LoVo (cell line): ENCODE measurements around the gene ABLIM1.
"Not testable (repeated sequence)": the region's sequence is repeated elsewhere in the genome, so short reads cannot be mapped to it uniquely, and the experiment has no call there.

Source experiments
- DNase-seq: peaks from one replicate; pipeline ENCODE4 v3.0.0-alpha.2; 2016; ENCODE audit warnings: low spot score

Gene ABLIM1

DNA sequence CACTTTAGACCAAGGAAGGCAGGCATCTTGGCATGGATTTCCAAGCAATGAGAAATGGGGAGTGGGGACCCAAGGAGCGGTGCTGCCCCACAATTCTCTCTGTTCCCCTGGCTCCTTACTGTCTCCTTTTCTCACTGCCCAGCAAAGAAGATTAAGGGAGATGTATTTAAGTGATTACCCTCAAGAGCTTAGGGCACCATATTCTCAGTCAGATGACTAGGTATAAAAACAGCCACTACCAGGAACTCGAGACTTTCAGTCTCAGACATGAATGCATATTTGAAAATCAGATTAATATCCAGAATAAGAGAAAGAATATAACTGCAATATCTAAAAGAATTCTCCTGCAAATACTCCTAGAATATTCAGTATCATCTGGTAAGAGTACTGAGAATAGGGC, at the start of gene ABLIM1:
Gene ABLIM1 (minus strand): TSS at position 101 of the 400 bp plus-strand sequence. CDS start 75 bp downstream, at position 26.
- DNase-seq, result no peak

DNA sequence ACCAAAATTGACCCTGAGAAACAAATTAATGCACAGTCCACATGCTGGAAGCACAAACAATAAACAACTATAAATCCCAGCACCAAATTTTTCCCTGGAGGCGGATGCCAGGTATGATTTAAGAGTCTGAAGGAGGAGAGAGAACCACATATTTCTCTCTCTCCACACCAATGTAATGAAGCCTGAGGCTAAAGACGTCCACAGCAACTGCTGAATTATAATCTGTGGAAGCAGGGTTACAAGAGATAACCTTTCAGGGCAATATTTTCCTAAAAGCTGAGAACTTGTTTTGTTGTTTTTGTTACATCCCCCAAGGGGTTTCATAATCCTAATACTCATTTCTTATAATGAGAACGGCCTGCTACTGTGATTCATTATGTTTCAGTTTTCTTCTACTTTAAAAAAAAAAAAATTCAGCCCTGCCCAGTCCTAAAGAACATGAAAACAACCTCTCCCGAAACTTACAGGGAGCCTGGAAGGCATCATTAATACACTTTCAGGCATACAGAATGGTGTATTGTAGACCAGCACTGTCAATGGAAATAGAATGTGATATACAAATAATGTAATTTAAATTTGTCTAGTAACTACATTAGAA, 48.5 kb upstream of the ABLIM1 start:
- no peak for DNase-seq

DNA sequence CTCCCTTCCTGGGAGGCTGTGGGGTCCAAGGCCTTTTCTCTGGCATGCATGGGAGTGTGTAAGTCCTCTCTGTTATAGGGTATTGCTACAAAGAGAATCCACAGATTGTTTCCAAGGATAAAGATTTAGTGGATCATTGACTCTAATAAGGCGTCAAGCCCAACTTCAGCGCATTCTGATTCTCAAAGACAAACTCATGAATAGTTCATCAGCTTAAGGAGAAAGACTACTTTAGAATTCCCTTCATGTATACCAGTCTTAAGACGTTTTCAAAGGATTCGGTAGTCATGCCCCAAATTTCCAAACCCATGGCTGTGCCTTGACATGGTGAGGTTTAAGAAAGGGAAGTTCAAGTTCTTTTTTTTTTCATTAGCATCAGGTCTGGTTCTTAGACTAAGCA, 46.6 kb upstream of the ABLIM1 start:
- no peak for DNase-seq

DNA sequence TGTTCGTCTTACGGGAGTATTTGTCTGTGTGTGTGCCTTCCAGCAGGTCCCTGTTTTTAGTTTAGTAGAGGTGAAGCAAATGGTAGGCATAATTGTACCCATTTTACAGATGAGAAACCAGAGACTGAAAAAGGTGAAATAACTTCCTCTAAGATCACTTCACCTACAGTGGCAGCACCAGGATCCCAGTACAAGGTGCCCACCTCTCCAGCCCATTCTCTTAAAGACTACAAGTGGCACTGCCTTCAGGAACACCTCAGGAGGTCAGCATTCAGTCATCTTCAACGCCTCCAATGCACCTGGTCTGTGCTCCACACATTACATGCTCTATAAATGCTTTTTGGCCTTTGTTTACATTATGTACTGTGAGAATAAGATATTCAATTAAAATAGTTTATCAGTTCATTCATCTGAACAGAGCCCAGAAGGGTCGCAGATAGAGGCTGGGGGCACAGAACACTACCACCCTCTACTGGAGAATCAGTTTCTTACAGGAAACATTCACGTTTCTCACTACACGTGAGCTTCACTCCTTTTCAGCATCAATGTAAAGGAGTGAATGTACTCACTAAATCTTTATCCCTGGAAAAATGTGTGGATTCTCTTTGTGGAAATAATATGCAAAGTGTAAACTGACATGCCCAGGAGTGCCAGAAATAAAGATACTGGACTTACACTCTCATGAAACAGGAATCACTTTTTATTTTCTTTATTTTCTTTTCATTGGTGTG, 45.5 kb upstream of the ABLIM1 start:
- no peak for DNase-seq

DNA sequence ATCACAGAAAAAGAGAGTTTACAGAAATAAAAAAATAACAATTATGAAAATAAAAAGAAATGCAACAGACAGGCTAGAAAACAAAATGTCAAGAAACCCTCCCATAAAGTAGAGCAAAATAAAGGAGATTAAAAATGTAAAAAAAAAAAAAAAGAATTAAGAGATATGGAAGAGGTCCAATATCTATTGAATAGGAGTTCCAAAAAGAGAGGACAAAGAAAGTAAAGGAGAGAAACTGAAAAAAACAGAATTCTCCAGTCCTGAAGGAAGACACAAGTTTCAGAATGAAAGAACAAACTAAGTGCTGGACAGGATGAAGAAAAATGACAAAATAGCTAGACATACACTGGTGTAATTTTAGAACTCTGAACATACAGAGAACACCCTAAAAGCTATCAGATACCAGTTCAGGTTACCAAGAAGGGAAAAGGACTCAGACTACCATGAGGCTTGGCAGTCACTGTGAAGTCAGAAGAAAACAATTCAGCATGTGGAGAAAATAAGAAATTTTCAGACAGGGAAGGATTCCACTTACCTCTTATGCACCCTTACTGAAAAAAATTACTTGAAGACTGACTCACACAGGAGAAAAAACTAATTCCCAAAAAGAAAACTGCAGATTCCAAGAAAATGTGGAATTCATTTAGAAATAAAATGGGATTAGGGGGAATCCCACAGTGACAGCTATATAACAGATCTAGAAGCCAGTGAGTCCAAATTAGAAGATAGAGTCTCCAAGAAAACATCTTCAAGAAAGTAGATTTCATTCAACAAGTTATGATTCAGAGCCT, 40.4 kb upstream of the ABLIM1 start:
- DNase-seq, result no peak

DNA sequence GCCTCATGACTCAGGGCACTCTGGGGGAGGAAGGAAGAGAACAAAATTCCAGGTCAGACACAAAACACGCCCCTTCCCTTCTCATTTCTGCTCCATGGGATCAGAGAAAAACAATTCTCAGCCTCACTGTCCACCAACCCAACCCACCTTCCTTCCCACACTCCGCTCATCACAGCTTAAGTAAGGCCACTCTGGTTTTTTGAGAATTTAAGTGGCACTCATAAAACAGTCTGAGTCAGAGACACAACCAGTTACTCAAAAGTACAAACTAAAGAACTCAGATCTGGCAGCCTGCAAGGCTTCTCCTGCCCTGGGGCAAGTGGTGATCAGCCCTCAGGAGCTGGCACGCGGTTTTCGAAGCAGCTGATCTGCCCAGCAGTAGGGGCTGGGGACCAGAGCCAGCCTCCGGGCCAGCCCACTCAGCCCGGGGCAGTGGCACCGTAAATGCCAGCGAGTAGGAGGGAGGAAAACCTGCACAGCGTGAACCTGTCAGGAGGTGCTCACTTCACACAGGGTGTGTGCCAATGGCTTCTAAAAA, 39.1 kb upstream of the ABLIM1 start:
- DNase-seq, result peak; percentile 76

DNA sequence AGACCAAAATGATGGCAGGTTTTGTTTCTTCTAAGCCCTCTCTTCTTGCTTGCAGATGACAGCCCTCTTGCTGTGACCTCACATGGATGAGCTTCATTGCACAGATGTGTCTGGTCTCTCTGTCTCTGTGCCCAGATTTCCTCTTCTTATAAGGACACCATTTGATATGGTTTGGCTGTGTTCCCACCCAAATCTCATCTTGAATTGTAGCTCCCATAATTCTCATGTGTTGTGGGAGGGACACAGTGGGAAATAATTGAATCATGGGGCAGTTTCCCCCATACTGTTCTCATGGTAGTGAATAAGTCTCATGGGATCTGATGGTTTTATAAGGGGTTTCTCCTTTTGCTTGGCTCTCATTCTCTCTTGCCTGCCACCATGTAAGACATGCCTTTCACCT, 38.2 kb upstream of the ABLIM1 start:
- DNase-seq, result not testable (repeated sequence)

DNA sequence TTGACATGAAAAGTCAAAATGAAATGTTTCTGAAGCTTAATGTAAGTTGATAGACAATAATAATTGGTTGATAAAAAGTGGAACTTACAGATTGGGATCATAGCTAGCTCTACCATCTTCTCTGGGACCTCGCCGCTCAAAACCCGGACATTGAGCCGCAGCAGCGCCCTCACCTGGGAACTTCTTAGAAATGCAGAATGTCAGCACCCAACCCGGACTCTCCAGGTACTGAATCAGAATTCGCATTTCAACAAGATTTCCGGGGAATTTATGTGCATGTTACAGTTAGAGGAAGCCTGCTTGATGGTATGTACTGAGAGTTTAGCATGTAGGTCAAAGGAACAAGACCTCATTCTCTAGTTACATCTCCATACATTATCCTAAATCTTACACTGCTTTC, 36.7 kb upstream of the ABLIM1 start:
- no peak for DNase-seq

DNA sequence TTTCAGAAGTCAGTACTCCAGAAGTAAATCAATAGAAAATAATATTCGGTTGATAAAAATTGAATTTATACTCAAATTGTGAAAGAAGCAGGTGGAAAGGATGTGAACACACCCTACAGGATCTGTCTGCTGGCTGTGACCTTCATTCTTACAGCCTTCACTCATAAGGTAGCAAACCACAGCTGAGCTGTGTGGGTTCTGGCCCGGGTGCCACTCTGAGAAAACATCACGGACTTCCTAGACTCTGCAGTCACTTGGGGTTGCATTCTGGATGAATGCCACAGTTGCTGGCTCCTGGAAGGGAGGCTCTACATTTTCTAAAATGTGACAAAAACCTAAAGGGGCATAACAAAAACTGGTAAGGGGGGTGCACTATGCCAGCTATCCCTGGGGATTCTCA, 36.0 kb upstream of the ABLIM1 start:
- no peak for DNase-seq

DNA sequence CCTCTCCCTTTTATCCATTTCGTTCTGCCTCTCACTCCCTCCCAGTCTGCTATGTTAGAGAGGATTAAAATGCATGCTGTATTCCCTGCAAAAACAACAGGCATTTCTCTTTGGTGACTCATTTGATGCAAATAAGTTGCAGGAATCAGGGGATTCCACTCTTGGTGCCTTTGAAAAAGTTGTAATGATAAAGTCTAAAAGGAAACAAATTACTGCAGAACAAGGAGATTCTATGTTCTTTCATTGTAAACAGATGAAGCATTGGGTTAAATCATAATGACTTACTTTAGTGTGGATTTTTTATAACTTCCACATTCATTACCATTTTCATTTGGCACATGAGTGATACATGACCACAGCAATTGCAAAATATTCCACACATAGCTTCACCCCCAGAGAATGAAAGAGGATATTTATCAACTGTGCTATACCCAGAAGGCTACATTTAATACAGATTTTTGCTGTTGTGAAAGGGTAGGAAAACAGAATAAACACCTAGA, 33.4 kb upstream of the ABLIM1 start:
- no peak for DNase-seq

DNA sequence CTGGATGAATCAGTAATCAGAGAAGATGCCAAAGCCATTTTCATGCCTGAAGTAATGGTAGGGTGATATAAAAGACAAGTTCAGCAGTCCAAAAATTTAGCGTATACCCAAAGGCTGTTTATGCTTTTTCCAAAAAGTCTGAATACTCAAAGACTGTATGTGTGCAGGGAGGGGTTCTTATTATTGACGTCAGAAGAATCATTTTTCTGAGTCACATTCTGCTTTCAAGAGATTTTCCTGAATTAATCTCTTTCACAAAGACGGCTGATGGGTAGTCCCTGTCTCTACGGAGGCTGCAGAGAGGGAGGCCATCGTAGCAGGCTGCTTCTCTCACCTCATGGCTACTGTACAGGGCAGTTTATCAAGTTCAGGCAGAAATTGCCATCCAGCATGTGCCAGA, 30.7 kb upstream of the ABLIM1 start:
- no peak for DNase-seq

DNA sequence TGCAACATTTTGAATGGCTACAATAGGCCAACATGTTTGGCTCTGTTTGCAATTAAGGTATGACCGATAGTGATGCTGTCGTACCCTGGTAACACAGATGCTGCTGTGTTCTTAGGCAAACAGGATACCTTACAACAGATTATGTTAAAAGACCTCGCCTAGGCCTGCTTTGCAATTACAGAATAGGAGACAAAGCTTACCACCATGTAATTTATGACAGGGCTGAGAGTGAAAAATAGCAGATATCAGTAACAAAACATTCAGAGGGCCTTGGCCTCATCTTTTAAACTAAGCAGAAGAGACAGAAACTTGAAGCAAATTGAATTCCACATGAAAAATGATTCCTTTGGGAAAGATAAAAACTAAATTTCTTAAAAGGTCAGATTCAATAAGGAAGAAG, 29.4 kb upstream of the ABLIM1 start:
- DNase-seq, result no peak

DNA sequence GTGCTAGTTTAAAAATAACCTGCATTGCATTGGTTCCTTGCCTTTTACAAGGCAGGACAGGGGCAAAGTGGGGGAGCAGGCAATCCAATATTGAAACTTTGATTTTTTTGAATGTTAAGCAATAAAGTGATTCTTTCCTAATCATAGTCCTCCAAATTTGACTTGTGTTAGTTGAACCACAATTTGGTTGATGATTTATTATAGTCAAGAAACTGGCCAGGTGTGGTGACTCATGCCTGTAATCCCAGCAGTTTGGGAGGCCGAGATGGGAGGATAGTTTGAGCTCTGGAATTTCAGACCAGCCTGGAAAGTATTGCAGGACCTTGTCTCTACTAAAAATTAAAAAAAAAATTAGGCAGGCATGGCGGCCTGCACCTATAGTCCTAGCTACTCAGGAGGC, 27.9 kb upstream of the ABLIM1 start:
- peak; percentile 49 for DNase-seq

DNA sequence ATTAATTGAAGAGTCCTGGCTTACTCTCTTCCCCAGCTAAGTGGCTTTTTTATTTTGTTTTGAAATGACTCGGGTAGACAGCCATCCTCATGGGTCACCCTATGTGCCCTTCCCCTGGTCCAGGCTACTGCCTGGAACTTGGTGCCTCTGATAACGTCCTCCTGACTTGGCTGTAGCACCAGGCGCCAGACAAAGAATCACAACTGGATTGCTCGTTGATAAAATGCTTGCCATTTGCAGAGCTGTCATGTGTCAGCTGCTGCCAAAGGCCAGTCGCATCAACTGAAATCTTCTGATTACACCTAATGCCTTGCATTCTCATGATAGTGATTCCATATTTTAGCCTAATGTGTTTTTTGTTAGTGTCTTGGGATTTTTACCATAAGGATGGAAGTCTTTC, 27.4 kb upstream of the ABLIM1 start:
- no peak for DNase-seq

DNA sequence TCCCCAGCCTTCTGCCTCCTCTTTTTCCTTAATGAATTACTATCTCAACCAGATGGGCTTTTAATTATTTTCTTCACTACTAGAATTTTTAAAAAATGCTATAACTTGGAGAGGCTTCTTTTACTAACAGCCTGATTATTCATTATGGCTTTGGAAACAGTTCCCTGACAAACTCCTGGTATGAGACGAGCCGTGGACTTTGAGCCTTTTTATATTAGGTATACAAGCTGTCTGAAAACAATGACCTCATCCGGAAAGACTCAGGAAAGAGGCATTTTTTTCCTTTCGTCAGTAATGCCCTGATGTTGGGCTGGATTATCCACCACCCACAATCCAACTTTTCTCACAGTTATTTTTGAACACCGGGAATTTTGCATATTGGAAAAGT, 26.7 kb upstream of the ABLIM1 start:
- peak; percentile 87 for DNase-seq

DNA sequence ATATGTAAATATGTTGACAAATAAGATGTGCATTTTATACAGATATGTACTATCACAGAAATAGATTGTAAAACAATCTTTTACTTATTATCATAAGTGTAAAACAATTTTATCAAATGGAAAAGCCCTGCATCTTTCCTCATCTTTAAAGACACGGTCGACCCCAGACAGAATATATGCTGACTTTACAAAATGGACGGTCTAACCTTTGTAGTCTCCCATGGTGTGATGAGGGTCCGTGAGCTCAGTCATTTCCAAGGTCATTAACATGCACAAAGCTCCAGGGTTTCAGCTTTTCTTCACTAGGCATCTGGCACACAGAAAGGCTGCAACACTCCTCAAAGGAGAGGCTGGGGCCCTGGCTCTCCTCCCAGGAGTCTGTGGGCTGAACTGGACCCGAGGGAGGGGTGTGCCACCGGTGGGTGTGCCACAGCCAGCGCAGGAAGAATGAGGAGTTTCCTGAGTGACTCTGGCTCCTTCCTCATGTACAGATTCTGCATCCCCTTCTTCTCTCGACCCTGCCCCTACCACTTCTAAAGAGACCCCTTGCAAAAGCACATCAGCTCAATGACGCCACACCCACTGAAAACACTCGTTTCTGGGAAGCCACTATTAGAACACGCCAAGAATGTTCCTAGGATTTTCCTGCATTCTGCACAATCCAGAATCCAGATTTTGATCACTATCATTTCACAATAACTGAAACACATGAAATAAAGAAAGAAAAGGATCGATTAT, 26.2 kb upstream of the ABLIM1 start:
- peak; percentile 64 for DNase-seq

DNA sequence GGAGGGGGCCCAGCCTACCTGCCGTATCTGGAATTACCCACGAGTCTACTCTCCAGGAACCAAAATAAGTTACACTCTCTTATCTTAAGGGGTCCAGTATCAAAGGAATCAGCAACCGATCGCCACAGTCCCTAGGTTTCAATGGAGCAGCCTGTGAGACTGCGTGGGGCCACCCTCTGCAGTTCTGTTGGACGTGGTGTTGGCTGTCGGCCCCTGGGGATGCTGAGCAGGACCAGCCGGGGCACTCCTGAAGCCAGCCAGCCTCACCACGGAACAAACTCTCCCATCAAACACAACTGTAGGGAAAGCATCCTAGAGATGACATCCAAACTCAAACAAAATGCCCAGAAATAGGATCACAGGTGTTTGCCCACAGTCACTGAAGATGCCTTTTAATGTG, 25.5 kb upstream of the ABLIM1 start:
- no peak for DNase-seq

DNA sequence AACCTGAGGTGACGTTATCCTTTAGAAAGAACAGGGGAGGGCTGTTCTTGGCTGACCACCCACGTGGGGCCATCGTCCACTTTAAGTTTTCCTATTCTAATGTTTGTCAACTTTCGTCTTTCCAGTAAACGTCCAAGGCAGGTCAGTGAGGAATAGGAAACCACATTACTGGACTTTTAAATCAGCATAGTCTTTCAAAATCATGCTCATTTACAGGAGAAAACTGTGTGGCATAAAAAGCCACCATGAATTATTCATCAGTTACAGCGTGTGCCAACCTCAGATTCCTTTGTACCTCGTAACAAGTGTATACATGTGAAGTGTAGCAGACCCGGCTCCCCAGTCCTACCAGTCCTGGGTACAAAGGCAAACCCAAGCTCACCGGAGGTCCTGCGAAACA, 25.1 kb upstream of the ABLIM1 start:
- no peak for DNase-seq

DNA sequence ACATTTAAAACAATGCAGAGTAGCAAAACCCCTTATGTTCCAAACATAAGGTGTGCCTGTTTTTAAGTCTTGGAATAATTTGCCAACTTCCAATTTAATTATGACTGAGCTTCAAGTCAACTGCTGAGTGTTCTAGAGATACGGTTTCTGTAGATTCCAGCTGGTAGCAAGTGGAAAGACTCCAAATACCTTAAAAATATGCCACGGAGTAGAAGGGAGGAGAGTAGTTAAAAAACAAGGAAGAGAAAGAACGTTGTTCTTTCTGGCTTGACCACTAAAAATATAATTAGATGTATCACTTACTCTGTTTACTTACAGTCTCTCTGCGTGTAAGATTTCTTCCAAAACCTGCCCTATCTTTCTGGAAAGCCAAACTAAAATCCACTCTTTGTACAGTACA, 24.5 kb upstream of the ABLIM1 start:
- no peak for DNase-seq

DNA sequence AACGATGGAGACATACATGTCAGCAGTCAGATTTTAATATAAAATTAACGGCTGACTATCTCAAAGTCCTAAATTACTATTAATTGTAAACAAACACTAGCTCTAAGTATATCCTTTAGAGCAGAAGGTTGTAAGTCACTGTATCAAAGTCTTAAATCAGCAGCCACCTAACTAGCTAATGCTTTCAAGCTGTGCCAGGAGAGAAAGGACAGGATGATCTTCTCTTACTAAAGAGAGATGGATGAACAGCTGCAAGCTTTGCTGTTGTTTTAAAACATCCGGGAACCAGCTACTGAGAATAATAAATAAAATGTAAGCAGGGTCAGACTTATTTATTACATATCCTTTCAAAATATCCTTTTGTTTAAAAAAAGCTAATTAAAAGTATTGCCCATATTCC, 24.0 kb upstream of the ABLIM1 start:
- no peak for DNase-seq

DNA sequence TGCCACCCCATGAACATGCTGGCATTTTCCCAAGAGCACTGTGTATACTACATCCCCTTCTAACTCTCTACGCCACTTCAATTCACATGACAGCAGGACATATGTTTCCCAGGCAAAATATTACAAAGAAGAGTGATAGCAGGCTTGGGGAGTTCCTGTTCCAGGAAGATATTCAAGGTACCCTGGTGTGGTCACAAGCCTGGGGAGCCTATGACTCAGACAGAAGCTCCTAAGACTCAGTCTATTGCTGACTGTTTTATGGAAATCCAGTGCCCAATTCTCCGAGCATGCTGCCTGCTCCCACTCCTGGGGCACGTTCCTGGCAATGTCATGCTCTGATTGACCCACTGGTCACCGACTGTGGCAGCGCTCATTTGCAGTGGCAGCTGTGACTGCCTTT, 23.5 kb upstream of the ABLIM1 start:
- DNase-seq, result no peak

DNA sequence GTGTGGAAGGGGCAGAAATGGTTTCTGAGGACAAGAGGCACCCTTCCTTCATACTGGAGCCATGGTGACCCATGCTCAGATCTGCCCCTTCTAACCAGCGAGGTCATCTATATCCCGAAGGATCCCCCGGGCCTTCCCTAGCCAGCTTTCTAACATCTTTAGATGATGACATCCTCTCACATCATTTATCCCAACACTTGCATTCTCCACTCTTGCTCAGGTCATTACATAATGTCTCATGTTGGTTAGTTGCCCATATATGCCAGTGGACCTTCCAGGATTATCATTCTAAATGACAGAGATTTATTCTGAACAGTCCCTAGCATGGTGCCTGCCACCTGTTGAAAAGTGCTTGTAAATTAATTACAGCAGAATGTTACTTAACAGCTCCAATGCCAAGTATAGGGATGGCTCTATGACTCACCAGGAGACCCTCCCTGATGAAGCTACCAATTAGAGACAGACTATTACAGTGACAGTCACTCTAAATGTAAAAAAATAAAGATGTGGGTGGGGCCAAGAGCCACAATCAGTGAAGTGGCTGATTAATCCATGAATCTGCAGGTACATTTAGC, 22.6 kb upstream of the ABLIM1 start:
- DNase-seq, result no peak
